Medulla oblongata (tissue), 1 donor: ENCODE data around the gene POLR2C.

Experiments
- DNase-seq: peaks from one replicate; pipeline ENCODE4 v3.0.0-alpha.2; 2015; ENCODE audit errors: extremely low spot score

The POLR2C gene

DNA sequence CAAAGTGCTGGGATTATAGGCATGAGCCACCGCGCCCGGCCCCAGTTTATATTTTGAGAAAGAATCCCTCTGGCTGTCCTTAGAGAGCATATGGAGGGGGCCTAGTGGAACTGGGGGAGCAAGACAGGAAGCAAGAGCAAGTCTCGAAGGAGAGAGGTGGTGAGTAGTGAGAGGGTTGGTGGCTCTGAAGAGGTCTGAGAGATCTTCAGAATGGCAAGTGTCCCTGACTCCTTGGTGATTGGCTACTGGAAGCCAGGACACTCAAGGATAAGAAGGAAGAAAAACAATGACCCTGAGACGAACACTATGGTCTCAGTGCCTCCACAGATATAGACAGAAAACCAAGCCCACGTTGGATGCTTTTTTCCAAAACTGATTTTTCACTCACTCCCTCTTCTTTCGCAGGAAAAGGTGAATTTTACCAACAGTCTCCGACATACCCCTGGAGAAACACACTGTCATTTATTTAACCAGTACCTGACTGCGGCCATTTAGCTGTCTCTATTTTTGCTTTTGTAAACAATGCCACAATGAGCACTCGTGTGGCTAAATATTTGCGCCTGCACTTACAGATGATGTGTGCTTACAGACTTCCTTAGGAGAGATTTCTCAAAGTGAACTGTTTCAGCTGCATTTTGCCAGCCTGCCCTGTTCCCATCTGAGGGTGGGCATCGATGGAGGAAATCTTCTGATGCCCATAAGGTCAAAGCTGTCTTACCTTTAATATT, 39.7 kb downstream of the POLR2C start:
- no peak for DNase-seq

- DNase-seq = no peak
These were observed 40.9 kb downstream of the POLR2C start for GRCh38 chr16:57503366-57503765.

GRCh38 chr16:57504001-57504400, 41.5 kb downstream of the POLR2C start:
- no peak for DNase-seq

GRCh38 chr16:57504491-57504890, 42.0 kb downstream of the POLR2C start:
- no peak for DNase-seq

- DNase-seq = no peak
These were observed 42.7 kb downstream of the POLR2C start for GRCh38 chr16:57505169-57505568.

- no peak for DNase-seq
These were observed 44.9 kb downstream of the POLR2C start for GRCh38 chr16:57507136-57508034.

DNA sequence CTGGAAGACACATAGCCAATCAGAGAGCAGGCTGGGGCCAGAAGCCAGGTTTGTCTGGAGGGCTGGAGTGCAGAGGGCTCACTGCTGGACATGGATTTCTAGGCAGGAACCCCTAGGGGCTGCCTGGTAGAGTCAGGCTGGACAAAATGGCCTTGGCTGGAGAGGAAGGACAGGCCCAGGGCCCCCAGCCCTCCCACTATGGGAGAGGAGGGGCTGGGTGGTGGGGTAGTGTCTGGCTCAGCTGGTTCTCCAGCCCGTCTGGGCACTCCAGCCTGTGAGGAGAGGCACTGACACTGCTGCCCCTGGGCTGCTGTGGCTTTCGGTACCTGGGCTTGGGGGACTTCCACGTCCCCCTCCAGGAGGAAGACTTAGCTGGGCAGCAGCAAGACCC, 45.6 kb downstream of the POLR2C start:
- no peak for DNase-seq

DNA sequence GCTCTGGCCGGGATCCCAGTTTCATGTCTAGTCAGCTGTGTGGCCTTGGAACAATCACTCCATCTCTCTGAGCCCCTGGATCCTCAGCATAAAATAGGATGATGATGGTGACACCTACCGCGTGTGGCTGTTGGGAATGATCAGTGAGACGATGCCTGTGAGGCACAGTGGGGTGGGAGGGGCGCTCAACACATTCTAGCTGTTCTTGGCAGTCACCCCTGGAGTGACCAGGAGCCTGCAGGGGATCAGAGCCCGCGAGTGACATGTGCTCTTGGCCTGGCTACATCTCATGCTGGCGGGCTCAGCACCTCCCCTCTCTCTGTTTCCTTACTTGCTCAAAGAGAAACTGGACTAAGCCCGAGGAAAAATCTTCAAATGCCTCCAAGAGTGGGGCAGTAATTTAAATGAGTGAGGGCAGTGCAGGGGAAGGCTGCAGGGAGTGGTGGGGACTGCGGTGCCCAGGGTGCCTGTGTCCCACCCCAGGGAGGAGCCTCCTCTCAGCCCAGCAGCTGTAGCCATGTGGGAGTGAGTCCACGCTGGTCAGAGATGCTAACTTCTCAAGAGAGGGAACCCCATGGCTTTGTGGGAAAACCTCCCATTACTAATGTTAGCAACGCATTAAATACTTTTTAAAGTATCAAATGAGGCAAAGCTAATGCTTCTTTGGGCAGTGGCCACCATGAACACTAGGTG, 46.9 kb downstream of the POLR2C start:
- no peak for DNase-seq

- DNase-seq = no peak
These were observed 47.8 kb downstream of the POLR2C start for GRCh38 chr16:57510016-57510871.

DNA sequence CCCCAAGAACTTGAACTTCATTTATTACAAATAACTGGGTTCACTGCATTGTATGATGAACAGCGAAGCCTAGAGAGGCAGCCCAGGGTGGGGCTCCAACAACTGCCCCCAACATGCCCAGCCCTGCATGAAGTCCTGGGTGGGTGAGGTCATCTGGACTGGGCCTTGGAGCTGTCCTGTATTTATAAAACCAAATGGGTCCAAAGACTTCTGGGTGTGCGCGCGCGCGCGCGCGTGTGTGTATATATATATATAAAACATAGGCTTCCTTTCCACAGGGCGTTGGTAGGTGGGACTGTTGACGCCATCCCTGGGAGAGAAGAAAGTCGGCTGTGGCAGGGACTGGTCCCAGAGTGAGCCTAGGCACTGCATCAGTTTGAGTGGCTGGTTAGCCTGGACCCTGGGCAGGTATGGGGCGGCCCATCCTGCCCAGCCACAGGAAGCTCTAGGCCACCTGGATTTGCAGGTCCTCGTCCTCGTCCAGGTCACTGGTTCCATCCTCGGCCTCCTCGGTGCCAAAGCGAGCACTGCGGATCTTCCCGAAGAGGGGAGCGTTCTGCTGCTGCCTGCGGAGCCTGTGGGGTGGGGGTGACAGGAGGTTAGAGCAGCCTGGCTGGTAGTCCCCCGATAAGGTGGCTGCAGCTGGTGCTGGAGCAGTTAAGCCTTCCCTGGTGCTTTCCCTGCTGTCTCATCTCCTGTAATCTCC, 50.0 kb downstream of the POLR2C start:
- no peak for DNase-seq

DNA sequence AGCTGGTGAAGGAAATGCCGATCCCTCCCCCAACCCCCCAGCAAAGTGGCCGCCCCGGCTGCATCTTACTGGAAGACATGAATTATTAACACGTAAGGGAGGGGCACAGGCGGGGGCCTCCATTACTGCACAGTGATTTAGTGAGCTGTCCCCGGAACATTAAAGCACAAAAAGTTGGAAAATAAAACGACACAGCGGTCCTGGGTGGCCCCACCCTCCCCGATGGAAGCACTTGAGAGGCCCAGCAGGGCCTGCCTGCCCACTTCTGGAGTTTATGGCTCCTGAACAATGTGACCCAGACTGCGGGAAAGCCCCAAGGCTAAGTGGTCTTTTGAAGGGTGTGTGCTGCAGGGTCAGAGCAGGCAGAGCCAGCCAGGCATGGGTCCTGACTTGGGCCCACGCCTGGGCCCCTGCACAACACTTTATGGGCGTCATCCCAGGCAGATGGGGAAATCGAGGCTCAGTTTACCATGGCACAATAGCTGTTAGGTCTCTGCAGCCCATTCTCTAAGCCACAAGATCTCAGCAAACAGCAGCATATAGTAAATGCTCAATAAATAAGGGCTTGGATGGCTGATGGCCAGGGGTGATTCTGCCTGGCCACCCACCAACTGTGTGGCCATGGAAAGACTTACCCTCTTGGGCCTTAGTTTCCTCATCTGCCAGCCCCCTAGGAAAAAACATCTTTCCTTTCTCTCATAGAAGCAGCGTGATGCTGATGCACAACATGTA, 51.1 kb downstream of the POLR2C start:
- DNase-seq = no peak

DNA sequence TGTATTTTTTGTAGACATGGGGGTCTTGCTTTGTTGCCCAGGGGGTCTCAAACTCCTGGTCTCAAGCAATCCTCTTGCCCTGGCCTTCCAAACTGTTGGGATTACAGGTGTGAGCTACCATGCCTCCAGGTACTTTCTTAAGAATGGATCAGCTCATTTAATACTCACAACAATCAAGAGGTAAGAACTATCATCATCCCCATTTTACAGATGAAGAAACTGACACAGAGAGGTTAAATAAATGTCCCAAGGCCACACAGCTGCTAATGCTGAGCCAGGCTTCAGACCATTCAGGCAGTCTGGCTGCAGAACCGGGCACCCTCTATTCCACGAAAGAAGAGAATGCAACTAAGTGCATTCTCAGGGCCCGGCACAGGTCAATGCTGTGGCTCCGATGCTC, 51.9 kb downstream of the POLR2C start:
- DNase-seq = no peak

DNA sequence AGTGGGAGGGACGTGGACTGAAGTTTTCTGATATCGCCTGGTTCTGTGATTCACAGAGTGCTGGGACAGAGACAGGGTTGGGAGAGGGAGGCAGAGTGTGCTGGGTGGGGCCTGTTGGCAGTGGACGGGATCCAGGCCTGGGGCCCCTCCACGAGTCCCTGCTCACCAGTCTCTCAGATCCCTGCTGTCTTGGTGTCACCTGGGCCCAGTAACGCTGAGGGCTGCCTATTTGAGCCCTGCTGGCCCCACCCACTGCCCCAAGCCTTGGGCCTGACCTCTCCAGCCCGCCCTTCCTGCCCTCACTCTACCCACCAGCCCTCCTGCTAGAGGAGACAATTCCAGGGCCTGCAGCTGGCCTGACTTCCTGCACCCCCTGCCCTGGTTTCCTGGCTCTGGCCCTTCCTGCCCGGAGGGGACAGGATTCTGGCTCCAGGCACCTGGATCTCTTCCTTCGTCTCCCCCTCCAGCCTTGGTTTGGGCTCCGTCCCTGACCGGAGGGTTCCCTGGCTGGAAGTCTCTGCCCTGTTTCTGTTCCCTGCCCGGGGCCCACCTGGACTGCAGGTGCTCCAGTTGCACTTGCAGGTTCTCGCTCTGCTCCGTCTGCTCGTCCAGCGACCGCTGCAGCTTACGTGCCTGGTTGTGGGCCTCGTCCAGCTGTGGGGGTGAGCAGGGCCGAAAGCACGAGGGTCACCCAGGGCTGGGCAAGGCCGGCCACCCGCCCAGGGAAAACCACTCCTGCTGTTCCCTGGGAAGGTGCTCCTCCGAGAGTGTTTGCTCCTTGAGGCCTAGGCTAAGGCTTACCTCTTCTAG, 52.5 kb downstream of the POLR2C start:
- DNase-seq = no peak

DNA sequence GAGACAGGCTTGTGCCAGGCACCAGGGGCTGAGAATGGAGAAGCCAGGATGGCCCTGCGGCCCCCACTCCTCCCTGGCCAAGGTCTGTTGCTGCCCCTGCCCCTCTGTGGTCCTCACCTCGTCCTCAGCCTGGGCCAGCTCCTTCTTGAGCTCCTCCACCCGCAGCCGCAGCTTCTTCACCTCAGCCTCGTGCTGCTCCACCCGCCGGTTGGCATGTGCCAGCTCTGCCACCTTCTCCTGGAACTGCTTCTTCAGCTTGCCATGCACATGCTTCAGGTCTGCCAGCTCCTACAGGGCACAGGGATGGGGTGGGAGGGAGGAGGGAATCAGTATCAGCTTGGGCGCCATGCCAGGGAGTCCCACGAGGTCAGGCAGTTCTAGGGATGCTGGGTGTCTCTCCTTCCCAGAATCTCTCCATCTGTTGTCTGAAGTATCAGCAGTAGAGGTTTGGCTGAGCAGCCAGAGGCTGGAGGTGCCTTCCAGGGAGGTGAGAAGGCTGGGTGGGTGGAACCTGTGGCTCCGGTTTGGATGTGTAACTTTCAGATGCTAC, 53.8 kb downstream of the POLR2C start:
- DNase-seq = no peak

DNA sequence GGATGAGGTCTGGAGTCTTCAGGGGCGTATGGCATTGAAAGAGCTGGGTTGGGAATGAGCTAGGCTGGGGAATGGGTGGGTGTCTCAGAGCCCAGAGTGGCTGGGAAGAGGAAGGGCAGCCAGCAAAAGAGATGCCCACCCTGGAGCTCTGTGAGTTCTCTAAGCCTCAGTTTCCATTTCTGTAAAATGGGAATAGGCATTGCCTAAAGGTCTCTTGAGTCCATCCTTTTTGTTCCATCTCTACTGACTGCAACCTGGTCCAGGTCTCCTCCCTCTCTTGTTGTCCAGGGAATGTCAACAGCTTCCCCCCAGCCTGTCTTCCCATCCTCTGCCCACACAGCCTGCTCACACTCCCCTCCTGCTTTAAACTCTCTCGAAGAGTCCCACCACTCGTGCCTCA, 54.3 kb downstream of the POLR2C start:
- no peak for DNase-seq

DNA sequence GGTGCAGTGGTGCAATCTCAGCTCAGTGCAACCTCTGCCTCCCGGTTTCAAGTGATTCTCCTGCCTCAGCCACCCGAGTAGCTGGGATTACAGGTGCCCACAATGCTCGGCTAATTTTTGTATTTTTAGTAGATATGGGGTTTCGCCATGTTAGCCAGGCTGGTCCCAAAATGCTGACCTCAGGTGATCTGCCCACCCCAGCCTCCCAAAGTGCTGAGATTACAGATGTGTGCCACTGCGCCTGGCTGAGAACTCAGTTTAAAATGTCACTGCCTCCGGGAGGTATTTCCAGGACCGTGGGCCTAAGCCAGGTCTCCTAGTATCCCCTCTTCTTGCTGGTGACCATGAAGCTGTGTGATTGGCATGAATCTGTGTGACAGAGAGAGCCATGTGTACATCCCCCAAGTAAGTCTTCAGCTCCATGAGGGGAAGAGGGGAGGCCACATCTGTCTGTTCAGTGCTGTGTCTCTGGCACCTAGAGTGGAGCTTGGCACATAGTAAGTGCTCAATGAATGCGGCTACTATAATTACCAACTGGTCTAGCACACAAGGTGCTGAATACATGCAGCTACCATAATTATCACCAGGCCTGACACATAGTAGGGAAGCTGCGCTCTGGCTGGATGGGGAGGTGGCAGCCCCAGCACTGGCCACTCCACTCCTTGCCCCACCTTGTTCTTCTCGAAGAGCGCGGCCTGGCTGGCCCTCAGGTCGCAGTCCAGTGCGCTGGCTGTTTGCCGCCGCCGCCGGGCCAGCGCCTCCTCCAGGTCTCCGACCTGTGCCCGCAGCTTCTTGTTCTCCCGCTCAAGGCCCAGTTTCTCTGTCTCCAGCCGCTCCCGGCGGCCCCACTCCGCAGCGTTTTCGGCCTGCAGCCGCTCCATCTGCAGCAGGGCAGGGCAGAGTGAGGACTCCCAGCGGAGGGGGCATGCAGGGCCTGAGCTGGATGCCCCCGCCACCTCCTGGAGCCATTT, 55.2 kb downstream of the POLR2C start:
- no peak for DNase-seq

DNA sequence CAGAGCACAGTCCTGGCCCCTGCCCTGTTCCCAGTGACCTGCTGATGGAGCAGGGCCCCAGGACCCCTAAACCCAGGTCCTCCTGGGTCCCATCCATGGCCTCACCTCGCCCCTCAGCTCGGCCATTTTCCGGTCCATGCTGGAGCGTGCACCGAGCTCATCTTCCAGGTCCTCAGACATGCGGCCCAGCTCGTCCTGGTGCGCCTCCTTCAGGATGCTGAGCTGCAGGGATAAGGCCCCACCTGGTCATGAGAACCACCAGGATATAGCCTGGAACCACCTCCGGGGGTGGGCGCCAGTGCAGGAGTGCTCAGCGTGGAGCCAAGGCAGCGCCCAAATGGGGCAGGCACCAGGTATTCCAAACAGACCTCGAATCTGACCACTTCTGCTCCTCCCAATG, 56.0 kb downstream of the POLR2C start:
- no peak for DNase-seq

- DNase-seq = no peak
These were observed 56.4 kb downstream of the POLR2C start for GRCh38 chr16:57518922-57519321.
